ENCODE data around the gene ADAM19.

The ADAM19 gene

DNA sequence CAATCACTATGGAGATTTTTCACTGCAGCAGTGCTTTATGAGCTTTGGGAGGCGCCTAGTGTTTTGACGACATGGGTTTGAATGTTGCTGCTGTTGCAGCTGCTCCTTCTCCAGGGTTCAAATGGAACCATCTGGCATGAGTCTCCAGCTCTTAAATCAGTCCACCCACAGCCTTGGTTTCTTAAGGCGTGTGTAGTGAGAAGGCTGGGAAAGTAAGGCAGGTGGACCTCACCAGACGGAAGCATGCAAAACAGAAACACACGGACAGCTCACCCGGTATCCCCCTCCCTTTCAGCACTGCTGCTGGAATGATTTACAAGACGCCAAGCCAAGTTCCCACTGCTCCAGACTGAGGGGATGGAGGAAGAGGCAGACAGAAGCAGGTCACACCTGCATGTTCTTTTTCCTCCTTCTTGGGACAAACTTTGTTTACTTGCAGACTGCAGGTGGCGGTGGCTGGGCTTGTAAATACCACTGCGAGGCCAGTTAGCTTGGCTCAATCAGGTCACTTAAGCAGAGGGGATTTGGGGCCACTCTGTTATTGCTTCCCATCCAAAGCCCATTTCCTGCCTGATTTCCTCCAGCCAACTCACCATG lies 47.4 kb downstream of the ADAM19 start:
- Histone ChIP-seq H3K4me2 (no peak overlapping the region), H3K4me3 (no peak overlapping the region), H3K9me3 (replicated peaks in 1 of 11) (no peaks in the 10 kb centered on the region; a peak in 2 of 22 replicates), H4K20me1 (no peaks in the 10 kb centered on the region; a peak in 1 of 22 replicates), H3K27me3 (no peaks in the 10 kb centered on the region), H3K36me3 (peaks cover 0 to 38% (median 12%) of the 10 kb centered on the region in 11 experiments; a peak in 9 of 22 replicates), H3K9ac (no peak overlapping the region), H3K27ac (no peak overlapping the region), H3K4me1 (peaks cover 0 to 15% (median 5%) of the 10 kb centered on the region in 10 experiments; a peak in 11 of 20 replicates)
- TF ChIP-seq Cebpa-rat (IDR thresholded peaks at IDR 0.05) = no peak

DNA sequence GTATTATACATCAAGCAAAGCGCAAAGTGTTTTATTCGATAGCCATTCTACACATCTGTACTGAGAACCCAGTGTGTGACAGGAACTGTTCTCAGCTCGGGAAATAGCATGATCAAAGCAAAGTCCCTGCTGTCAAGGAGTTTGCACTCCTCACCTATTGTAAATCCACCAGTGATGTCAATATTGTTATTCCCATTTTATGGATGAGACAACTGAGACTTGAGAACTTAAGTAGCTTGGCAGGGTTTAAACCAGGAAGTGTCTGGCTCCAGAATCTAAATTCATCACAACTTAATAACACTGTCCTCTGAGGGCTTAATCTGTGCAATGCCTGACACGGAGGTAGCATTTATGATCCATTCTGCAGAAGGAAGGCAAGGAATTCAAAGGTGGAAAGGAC lies 50.7 kb downstream of the ADAM19 start:
- H3K9me3 ChIP-seq (replicated peaks in 1 of 11) = no peaks in the 10 kb centered on the region
- no peak overlapping the region for H3K9ac ChIP-seq
- H3K27ac ChIP-seq = no peak overlapping the region
- TF ChIP-seq Cebpa-rat (IDR thresholded peaks at IDR 0.05) = no peak
- no peaks in the 10 kb centered on the region for H3K27me3 ChIP-seq
- no peak overlapping the region for H3K4me2 ChIP-seq
- peaks cover 0 to 7% (median 5%) of the 10 kb centered on the region in 10 experiments; a peak in 11 of 20 replicates for H3K4me1 ChIP-seq
- H4K20me1 ChIP-seq = no peaks in the 10 kb centered on the region; a peak in 1 of 22 replicates
- peaks cover 0 to 16% (median 0%) of the 10 kb centered on the region in 11 experiments; a peak in 4 of 22 replicates for H3K36me3 ChIP-seq
- H3K4me3 ChIP-seq = no peak overlapping the region

DNA sequence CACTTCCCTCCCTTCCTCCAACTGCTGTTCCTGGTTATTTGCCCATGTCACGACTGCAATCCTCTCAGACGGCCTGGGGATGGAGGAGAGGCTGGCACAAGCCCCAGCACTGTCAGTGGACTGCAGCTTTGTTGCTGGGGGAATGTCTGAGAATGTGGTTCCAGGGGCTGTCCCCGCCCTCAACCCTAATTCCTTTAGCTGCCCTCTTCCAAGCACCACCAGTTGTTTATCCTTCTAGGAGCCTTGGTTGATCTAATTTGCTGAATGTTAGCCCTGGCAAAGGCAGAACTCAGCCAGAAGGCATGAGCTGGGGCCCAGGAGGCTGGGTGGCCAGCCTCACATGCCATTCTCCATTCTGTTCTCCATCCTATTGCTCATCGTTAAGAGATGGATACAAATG lies 51.6 kb downstream of the ADAM19 start:
- H3K4me2 ChIP-seq = no peak overlapping the region
- H3K9ac ChIP-seq = no peak overlapping the region
- TF ChIP-seq Cebpa-rat (IDR thresholded peaks at IDR 0.05) = no peak
- H3K9me3 ChIP-seq (replicated peaks in 1 of 11) = no peaks in the 10 kb centered on the region
- H3K27ac ChIP-seq = no peak overlapping the region
- H3K4me3 ChIP-seq = no peak overlapping the region
- H3K27me3 ChIP-seq = no peaks in the 10 kb centered on the region
- H3K4me1 ChIP-seq = peaks cover 0 to 5% (median 0%) of the 10 kb centered on the region in 10 experiments; a peak in 2 of 20 replicates
- peaks cover 0 to 14% (median 4%) of the 10 kb centered on the region in 11 experiments; a peak in 7 of 22 replicates for H3K36me3 ChIP-seq
- H4K20me1 ChIP-seq = no peaks in the 10 kb centered on the region; a peak in 1 of 22 replicates

DNA sequence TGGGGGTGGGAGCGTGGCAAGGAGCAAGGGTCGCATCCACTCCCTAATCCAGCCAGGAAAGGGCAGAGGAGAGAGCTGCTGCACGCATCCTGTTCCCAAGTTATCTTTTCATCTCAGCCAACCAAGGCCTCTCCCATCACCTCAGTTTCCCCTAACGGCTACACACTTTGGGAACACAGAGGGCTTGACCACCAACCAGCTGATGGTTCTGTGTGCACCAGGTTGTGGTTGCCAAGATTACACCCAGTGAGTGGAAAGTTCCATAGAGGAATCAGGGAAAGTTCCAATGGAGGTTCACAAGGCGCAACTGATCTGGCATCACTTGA lies 53.9 kb downstream of the ADAM19 start:
- H3K9ac ChIP-seq = no peak overlapping the region
- H3K27ac ChIP-seq = no peak overlapping the region
- peaks cover 0 to 25% (median 9%) of the 10 kb centered on the region in 11 experiments; a peak in 8 of 22 replicates for H3K36me3 ChIP-seq
- no peak for TF ChIP-seq Cebpa-rat (IDR thresholded peaks at IDR 0.05)
- H3K4me2 ChIP-seq = no peak overlapping the region
- H4K20me1 ChIP-seq = no peaks in the 10 kb centered on the region; a peak in 1 of 22 replicates
- no peaks in the 10 kb centered on the region for H3K9me3 ChIP-seq (replicated peaks in 1 of 11)
- no peak overlapping the region for H3K4me3 ChIP-seq
- H3K4me1 ChIP-seq = peaks cover 0 to 5% (median 0%) of the 10 kb centered on the region in 10 experiments; a peak in 1 of 20 replicates
- H3K27me3 ChIP-seq = no peaks in the 10 kb centered on the region

DNA sequence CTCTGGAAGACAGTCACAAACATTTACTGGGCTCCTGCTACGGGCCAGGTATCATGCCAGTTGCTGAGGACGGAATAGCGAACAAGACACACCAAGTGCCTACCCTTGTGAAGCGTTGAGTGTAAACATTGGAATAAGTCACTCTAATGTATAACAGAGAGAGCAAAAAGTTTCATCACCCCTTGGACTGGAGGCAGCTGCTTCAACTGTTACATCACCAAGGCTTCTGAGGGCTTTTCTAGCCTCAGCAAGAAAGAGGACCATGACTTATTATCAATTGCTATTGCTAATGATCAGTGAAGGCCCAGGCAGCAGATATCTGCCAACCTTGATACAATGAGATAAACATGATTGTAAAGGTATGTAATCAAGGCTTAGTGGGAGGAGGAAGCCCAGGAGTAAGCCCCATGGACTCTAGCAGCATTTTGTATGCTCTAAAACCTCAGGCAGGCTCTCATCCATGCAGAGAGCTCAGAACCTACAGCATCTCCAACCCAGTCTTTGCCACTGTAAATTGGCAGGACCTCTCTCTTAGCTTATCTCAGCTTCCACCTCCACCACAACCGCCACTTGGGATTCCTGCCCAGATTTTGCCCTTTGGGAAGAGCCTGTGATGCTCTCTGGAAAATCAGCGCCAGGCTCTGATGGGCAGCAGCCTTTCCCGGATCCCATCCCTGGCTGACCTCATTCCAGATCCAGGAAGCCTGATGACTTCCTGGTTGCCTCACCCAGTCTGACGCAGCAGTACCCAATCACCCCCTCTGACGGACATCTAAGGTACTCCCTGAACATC lies 54.5 kb downstream of the ADAM19 start:
- H4K20me1 ChIP-seq = no peaks in the 10 kb centered on the region; a peak in 1 of 22 replicates
- no peak overlapping the region for H3K9ac ChIP-seq
- no peak overlapping the region for H3K27ac ChIP-seq
- no peak overlapping the region for H3K4me2 ChIP-seq
- no peak overlapping the region for H3K4me3 ChIP-seq
- H3K36me3 ChIP-seq = peaks cover 0 to 26% (median 9%) of the 10 kb centered on the region in 11 experiments; a peak in 8 of 22 replicates
- peaks cover 0 to 5% (median 0%) of the 10 kb centered on the region in 10 experiments; a peak in 1 of 20 replicates for H3K4me1 ChIP-seq
- no peaks in the 10 kb centered on the region for H3K27me3 ChIP-seq
- H3K9me3 ChIP-seq (replicated peaks in 1 of 11) = no peaks in the 10 kb centered on the region
- no peak for TF ChIP-seq Cebpa-rat (IDR thresholded peaks at IDR 0.05)

DNA sequence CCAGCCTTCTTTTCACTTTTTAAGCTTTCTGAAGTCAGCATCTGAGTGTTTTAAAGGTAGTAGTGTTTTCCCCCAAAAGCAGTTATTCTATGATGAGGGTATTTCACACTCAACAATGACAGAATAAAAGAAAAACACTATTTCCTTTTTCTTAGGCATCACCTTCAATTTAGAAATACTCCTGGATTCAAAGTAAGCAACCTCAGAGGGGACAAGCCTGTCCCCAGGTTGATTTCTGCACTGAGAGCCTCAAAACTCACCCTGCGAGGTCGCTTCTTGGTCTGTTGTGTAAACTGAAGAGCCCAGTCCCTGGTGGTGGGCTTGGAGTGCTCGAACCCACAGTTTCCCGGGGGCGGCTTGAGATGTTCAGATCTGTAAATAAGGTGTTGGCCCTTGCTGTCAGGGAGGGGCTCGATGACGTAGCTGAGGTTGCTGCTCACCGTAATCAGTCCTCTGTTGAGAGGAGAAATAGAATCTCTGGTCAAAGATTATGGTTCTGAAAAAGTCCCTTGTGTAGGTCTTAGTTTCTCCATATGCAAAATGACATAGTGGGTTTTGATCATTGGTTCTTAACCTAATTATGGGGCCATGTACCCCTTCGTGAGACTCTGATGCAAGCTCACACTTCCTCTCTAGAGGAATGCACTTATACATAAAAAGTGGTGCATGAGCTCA lies 55.9 kb downstream of the ADAM19 start:
- H3K27me3 ChIP-seq = no peaks in the 10 kb centered on the region
- H3K4me3 ChIP-seq = no peak overlapping the region
- peaks cover 0 to 5% (median 0%) of the 10 kb centered on the region in 10 experiments; a peak in 1 of 20 replicates for H3K4me1 ChIP-seq
- no peak overlapping the region for H3K9ac ChIP-seq
- no peaks in the 10 kb centered on the region for H3K9me3 ChIP-seq (replicated peaks in 1 of 11)
- H3K27ac ChIP-seq = no peak overlapping the region
- no peak for TF ChIP-seq Cebpa-rat (IDR thresholded peaks at IDR 0.05)
- H3K36me3 ChIP-seq = peaks cover 0 to 33% (median 9%) of the 10 kb centered on the region in 11 experiments; a peak in 8 of 22 replicates
- no peak overlapping the region; a peak in 1 of 22 replicates for H3K4me2 ChIP-seq
- H4K20me1 ChIP-seq = no peaks in the 10 kb centered on the region; a peak in 1 of 22 replicates

DNA sequence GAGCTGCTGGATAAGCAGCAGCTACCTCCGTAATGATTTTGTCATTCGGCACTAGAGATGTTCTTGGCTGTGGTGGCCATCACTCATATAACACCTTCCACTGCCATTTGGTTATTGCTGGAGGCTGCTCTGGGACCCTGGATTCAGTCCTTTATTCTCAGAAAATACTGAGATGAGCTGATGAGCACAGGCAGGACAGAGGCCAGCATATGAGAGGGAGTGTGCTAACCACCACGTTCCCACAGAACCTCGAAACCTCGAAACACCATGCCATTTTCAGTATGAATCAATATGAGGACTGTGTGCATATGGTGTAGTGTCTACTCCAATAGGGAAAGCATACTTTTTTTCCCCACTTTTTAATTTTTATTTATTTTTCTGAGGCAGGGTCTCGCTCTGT lies 56.6 kb downstream of the ADAM19 start:
- TF ChIP-seq Cebpa-rat (IDR thresholded peaks at IDR 0.05) = no peak
- Histone ChIP-seq H3K4me1 (peaks cover 0 to 5% (median 0%) of the 10 kb centered on the region in 10 experiments; a peak in 1 of 20 replicates), H4K20me1 (no peaks in the 10 kb centered on the region; a peak in 1 of 22 replicates), H3K9ac (no peak overlapping the region), H3K4me3 (no peak overlapping the region), H3K4me2 (no peak overlapping the region), H3K9me3 (replicated peaks in 1 of 11) (no peaks in the 10 kb centered on the region), H3K27ac (no peak overlapping the region), H3K36me3 (peaks cover 0 to 33% (median 9%) of the 10 kb centered on the region in 11 experiments; a peak in 9 of 22 replicates), H3K27me3 (no peaks in the 10 kb centered on the region)

DNA sequence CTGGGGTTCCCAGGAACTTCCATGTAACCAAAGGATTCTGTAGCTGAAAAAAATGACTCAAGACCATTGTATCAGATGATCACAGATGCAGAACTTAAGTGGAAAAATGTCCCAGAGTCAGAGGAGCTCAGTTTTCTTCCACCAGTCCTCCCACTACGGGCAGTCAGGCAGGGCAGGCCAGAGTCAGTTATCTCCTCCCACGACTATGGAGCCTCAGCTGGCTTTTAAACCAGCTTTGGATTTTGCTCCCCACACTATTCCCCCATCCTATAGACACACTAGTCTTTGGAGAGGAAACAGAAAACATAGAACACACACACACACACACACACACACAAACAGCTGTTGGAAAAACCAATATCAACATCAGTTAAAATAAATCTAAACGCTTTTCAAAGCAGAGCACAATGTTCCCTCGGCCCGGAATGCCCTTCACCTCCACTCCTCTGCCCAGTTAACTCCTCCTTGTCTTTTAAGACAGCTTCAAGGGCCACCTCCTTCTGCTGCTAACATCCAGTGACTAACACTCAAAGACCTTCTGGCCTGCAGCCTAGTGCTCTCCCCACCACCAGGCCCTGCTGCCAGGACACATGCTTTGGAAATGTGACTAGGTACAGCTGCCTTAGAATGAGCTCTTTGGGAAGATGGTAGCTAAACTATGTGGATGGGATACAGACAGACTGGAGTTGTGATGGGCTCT lies 58.8 kb downstream of the ADAM19 start:
- no peak overlapping the region for H3K27ac ChIP-seq
- no peak overlapping the region for H3K9ac ChIP-seq
- H3K27me3 ChIP-seq = no peaks in the 10 kb centered on the region
- peaks cover 2 to 8% (median 4%) of the 10 kb centered on the region in 10 experiments; a peak in 19 of 20 replicates for H3K4me1 ChIP-seq
- TF ChIP-seq Cebpa-rat (IDR thresholded peaks at IDR 0.05) = no peak
- H3K4me3 ChIP-seq = no peak overlapping the region
- no peak overlapping the region for H3K4me2 ChIP-seq
- H3K9me3 ChIP-seq (replicated peaks in 1 of 11) = peaks cover 0 to 5% (median 2%) of the 10 kb centered on the region in 11 experiments; a peak in 12 of 22 replicates
- H3K36me3 ChIP-seq = peaks cover 0 to 46% (median 16%) of the 10 kb centered on the region in 11 experiments; a peak in 13 of 22 replicates
- no peaks in the 10 kb centered on the region for H4K20me1 ChIP-seq
